ENCODE measurements around the gene ZEB2.

Gene ZEB2

GRCh38 chr2:144358979-144359541 lies 160.9 kb downstream of the ZEB2 start:
- H3K4me3 ChIP-seq (ENCODE audit: low read depth, low read length) = no peak overlapping the region
- no peaks in the 10 kb centered on the region for H3K36me3 ChIP-seq (replicated peaks)
- H3K27ac ChIP-seq = peak overlapping the region; percentile 92
- in situ Hi-C loops (cut with HindIII; ENCODE audit: low pct_ligation_motif_present, low sequenced_read_pairs) = no loop called here
- no peaks in the 10 kb centered on the region for H3K27me3 ChIP-seq (replicated peaks)
- TF ChIP-seq, protein P1, sequence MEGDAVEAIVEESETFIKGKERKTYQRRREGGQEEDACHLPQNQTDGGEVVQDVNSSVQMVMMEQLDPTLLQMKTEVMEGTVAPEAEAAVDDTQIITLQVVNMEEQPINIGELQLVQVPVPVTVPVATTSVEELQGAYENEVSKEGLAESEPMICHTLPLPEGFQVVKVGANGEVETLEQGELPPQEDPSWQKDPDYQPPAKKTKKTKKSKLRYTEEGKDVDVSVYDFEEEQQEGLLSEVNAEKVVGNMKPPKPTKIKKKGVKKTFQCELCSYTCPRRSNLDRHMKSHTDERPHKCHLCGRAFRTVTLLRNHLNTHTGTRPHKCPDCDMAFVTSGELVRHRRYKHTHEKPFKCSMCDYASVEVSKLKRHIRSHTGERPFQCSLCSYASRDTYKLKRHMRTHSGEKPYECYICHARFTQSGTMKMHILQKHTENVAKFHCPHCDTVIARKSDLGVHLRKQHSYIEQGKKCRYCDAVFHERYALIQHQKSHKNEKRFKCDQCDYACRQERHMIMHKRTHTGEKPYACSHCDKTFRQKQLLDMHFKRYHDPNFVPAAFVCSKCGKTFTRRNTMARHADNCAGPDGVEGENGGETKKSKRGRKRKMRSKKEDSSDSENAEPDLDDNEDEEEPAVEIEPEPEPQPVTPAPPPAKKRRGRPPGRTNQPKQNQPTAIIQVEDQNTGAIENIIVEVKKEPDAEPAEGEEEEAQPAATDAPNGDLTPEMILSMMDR (IDR thresholded peaks at IDR 0.05; ENCODE audit: low read depth, low read length, missing control alignments) = no peak
- DNase-seq = peak; percentile 70

DNA sequence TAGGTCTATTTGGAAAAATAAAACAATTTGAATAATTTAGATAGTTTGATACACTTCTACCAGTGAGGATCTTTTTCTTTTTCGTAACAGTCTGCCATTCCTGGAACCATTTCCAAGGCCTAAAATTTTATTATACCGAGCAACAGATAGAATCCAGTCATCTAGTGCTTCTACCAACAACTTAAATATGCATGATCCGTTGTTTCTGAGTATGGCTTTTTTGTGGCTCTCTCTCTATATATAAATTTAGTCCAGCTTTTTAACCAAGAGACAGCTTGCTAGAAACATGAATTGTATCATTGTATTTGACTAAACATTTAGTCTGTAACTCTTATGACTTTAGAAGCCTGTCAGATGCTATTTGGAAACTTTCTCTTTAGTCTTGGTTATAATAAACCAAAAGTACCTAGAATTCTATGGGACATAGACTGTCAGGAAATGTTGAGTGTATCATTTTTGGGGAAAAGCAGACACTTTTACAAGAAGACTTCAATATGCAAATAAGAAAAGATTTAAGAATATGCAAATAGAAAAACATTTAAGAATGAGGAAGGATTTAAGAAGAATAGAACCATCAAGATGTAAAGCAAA lies 161.4 kb downstream of the ZEB2 start:
- H3K27me3 ChIP-seq (replicated peaks) = no peaks in the 10 kb centered on the region
- H3K36me3 ChIP-seq (replicated peaks) = no peaks in the 10 kb centered on the region
- TF ChIP-seq, protein P1 (IDR thresholded peaks at IDR 0.05; ENCODE audit: low read depth, low read length, missing control alignments) = no peak
- no peak for DNase-seq
- in situ Hi-C loops (cut with HindIII; ENCODE audit: low pct_ligation_motif_present, low sequenced_read_pairs) = no loop called here
- H3K27ac ChIP-seq = peak overlapping the region; percentile 92
- no peak overlapping the region for H3K4me3 ChIP-seq (ENCODE audit: low read depth, low read length)

GRCh38 chr2:144357623-144358373 lies 162.1 kb downstream of the ZEB2 start:
- Histone ChIP-seq H3K4me3 (ENCODE audit: low read depth, low read length) (no peak overlapping the region), H3K36me3 (replicated peaks) (no peaks in the 10 kb centered on the region), H3K27me3 (replicated peaks) (no peaks in the 10 kb centered on the region), H3K27ac (peak overlapping the region; percentile 92)
- in situ Hi-C loops (cut with HindIII; ENCODE audit: low pct_ligation_motif_present, low sequenced_read_pairs) = no loop called here
- TF ChIP-seq, protein P1 (IDR thresholded peaks at IDR 0.05; ENCODE audit: low read depth, low read length, missing control alignments) = no peak
- peak; percentile 97 for DNase-seq

- DNase-seq = no peak
- no peak overlapping the region for H3K4me3 ChIP-seq (ENCODE audit: low read depth, low read length)
- no peak overlapping the region for H3K27ac ChIP-seq
- H3K27me3 ChIP-seq (replicated peaks) = no peaks in the 10 kb centered on the region
- H3K36me3 ChIP-seq (replicated peaks) = no peaks in the 10 kb centered on the region
- in situ Hi-C loops (cut with HindIII; ENCODE audit: low pct_ligation_motif_present, low sequenced_read_pairs) = no loop called here
- TF ChIP-seq, protein P1 (IDR thresholded peaks at IDR 0.05; ENCODE audit: low read depth, low read length, missing control alignments) = no peak
These were observed 163.5 kb downstream of the ZEB2 start for GRCh38 chr2:144356402-144356801.

DNA sequence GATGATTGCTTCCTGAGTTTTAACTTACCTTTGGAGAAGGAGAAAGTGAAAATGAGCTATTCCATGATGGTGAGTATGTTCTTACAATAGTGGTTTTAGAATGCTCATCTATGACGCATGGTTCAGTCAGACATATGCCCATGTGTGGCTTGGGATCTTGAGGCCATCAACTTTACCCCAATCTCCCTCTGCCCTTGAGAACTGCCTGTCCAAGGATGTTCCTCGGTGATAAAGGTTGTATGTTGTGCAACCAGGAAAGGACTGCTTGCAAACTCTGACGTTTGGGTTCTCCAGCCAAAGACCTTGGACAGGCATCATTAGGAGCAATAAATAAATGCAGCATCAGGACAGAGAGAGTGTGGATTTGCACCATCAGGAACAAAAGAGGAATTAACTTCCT lies 165.0 kb downstream of the ZEB2 start:
- Histone ChIP-seq H3K4me3 (ENCODE audit: low read depth, low read length) (no peak overlapping the region), H3K27me3 (replicated peaks) (no peaks in the 10 kb centered on the region), H3K27ac (no peak overlapping the region), H3K36me3 (replicated peaks) (no peaks in the 10 kb centered on the region)
- TF ChIP-seq, protein P1 (IDR thresholded peaks at IDR 0.05; ENCODE audit: low read depth, low read length, missing control alignments) = no peak
- in situ Hi-C loops (cut with HindIII; ENCODE audit: low pct_ligation_motif_present, low sequenced_read_pairs) = no loop called here
- DNase-seq = no peak

Data from brain microvascular endothelial cell (primary cell).